HL-60 (cell line): ENCODE data around the gene PPP1R37.

ENCODE experiments used
- GABPA ChIP-seq: IDR thresholded peaks from 2 replicates; pipeline ENCODE4 v1.6.1; 2012; ENCODE audit warnings: low read depth
- POLR2AphosphoS5 ChIP-seq: IDR thresholded peaks from 2 replicates; pipeline ENCODE4 v1.6.1; 2012; ENCODE audit warnings: low read depth
- SPI1 ChIP-seq: IDR thresholded peaks from 2 replicates; pipeline ENCODE4 v1.6.1; 2012; ENCODE audit warnings: low read depth, mild to moderate bottlenecking, borderline replicate concordance
- TF ChIP-seq, protein P1 (sequence below): IDR thresholded peaks from one replicate; pipeline ENCODE4 v1.5.1; 2011; ENCODE audit warnings: low read length, control low read depth, inconsistent platforms; ENCODE audit not compliant: insufficient read depth
- TF ChIP-seq, protein P2 (sequence below): IDR thresholded peaks from 2 replicates; pipeline ENCODE4 v1.6.1; 2012; ENCODE audit warnings: low read depth; ENCODE audit not compliant: insufficient replicate concordance

DNA sequence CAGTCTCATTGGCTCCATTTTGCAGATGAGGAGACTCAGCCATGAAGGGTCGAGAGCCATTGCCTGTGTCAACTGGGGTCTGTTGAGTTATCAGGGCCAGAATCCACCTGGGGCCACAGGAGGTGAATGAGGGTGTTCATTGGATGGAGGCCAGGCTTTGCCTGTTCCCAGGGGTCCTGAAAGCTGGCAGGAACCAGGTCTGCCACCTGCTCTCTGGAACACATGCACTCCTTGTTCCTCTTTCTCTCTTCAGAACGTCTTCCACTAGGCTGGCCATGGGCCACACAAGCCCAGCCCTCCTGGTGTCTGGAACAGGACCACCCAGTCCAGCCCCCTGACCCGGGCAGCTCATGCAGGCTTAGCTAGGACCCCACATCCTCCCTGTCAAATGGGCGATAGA is 21.1 kb downstream of the PPP1R37 start:
- TF ChIP-seq, protein P1, sequence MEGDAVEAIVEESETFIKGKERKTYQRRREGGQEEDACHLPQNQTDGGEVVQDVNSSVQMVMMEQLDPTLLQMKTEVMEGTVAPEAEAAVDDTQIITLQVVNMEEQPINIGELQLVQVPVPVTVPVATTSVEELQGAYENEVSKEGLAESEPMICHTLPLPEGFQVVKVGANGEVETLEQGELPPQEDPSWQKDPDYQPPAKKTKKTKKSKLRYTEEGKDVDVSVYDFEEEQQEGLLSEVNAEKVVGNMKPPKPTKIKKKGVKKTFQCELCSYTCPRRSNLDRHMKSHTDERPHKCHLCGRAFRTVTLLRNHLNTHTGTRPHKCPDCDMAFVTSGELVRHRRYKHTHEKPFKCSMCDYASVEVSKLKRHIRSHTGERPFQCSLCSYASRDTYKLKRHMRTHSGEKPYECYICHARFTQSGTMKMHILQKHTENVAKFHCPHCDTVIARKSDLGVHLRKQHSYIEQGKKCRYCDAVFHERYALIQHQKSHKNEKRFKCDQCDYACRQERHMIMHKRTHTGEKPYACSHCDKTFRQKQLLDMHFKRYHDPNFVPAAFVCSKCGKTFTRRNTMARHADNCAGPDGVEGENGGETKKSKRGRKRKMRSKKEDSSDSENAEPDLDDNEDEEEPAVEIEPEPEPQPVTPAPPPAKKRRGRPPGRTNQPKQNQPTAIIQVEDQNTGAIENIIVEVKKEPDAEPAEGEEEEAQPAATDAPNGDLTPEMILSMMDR = no peak
- TF ChIP-seq POLR2AphosphoS5 = no peak
- no peak for TF ChIP-seq GABPA
- peak; percentile 52; the same call in 1 of the 2 replicates for TF ChIP-seq SPI1
- TF ChIP-seq, protein P2, sequence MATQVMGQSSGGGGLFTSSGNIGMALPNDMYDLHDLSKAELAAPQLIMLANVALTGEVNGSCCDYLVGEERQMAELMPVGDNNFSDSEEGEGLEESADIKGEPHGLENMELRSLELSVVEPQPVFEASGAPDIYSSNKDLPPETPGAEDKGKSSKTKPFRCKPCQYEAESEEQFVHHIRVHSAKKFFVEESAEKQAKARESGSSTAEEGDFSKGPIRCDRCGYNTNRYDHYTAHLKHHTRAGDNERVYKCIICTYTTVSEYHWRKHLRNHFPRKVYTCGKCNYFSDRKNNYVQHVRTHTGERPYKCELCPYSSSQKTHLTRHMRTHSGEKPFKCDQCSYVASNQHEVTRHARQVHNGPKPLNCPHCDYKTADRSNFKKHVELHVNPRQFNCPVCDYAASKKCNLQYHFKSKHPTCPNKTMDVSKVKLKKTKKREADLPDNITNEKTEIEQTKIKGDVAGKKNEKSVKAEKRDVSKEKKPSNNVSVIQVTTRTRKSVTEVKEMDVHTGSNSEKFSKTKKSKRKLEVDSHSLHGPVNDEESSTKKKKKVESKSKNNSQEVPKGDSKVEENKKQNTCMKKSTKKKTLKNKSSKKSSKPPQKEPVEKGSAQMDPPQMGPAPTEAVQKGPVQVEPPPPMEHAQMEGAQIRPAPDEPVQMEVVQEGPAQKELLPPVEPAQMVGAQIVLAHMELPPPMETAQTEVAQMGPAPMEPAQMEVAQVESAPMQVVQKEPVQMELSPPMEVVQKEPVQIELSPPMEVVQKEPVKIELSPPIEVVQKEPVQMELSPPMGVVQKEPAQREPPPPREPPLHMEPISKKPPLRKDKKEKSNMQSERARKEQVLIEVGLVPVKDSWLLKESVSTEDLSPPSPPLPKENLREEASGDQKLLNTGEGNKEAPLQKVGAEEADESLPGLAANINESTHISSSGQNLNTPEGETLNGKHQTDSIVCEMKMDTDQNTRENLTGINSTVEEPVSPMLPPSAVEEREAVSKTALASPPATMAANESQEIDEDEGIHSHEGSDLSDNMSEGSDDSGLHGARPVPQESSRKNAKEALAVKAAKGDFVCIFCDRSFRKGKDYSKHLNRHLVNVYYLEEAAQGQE = no peak
